GM19099 (cell line): ENCODE results near the gene ST8SIA5.

ENCODE experiments used
- POLR2A ChIP-seq: IDR thresholded peaks from 3 replicates; pipeline ENCODE4 v1.6.1; 2011; ENCODE audit warnings: low read depth; ENCODE audit not compliant: insufficient read length; ENCODE audit errors: extremely low read depth

ST8SIA5 gene

DNA sequence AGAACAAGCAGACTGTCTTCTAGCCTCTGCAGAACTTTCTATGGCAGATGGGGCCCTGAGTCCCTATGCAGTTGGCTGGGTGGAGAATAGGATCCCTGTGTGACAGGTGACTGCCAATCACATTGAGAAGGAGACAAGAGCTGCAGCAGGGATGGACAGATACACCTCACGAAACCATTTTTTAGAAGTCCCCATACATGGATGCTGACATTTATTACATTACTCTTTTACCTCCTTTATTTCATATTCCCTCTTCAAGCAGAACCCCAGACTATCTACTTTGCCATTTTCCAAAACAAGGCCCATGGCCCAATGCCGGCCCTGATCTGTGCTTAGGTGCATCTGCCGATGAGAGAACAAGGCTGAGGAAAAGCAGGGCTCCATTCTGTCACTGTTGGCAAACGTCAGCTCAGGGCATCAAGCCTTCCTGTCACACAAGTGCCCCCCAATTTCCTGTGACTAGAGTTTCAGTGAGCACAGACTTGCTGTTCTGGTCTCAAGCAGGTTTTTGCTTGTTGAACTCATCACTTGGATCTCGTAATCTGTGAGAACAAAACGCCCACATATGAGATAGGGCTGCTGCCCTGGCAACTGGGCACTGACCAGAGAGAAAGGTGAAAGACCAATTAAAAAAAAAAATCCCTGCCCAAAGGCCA is 135.6 kb downstream of the ST8SIA5 start:
- TF ChIP-seq POLR2A, result no peak

DNA sequence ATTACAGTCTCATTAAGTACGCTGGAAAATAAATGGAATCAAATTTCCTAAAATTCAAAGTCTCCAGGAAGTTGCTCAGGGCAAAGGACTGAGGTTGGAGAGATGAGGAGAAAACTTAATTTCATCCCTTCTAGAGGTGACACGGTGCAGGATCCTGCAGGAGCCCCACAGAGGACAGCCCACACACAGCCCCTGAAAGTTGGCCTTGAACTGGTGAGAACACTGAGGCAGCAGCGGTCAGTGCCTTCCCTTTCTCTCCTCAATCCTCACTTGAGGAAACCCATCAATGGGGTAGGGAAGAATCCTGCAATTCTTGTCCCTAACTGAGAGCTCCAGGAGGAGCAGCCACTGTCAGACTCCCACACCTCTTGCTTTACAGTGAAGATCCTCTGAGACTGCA is 137.3 kb downstream of the ST8SIA5 start:
- no peak for TF ChIP-seq POLR2A
